Occipital lobe (tissue), 2 donors: ENCODE measurements around the gene PRND. TPM values are rescaled to one million over a fixed set of nuclear protein-coding genes. Genes with fewer than 3 reads are reported as not detected.
"Not testable (repeated sequence)": the region's sequence is repeated elsewhere in the genome, so short reads cannot be mapped to it uniquely, and the experiment has no call there.

Experiments used
- DNase-seq: peaks from one replicate; lab custom pipeline; 2025; lab: John Stamatoyannopoulos, UW
- total RNA-seq: library from RNA; depleted of rRNA; stranded (reverse); fragments of >200 nt; gene quantifications from one replicate; pipeline ENCODE4 v1.2.3, GENCODE V29; 2014

Gene PRND, protein sequence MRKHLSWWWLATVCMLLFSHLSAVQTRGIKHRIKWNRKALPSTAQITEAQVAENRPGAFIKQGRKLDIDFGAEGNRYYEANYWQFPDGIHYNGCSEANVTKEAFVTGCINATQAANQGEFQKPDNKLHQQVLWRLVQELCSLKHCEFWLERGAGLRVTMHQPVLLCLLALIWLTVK
- 1.1 TPM for total RNA-seq

DNA sequence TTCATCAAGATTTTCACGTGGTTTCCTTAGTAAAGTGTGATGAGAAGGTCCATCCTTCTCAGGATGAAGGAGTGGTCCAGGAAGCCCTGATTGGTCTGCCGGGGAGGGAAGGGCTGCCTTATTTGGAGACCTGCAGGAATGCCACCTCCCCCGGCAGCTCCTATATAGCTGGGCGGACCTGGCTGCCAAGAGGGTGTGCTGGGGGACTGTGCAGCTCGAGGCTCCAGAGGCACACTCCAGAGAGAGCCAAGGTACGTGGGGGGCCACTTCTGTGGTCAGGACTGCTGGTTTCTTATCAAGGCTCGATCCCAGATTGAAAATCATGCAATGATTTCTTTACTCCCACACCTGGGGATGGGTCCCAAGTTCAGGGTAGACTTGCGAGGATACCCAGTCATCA lies at the start of gene PRND:
PRND (plus strand) TSS at position 191 of the 400 bp plus-strand sequence. CDS start 2,643 bp downstream, outside the sequence.
- no peak for DNase-seq

DNA sequence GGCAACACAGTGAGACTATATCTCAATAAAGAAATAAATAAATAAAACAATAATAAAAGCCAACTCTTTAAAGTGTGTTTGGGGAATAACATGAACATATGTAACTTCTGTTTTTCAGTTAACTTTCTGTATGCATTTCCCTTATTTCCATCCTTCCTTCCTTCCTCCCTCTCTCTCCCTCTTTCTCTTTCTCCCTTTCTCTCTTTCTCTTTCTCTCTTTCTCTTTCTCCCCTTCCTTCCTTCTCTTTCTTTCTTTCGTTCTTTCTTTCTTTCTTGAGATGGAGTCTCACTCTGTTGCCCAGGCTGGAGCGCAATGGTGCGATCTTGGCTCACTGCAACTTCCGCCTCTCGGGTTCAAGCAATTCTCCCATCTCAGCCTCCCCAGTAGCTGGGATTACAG lies 48.8 kb upstream of the PRND start:
- DNase-seq: no peak

DNA sequence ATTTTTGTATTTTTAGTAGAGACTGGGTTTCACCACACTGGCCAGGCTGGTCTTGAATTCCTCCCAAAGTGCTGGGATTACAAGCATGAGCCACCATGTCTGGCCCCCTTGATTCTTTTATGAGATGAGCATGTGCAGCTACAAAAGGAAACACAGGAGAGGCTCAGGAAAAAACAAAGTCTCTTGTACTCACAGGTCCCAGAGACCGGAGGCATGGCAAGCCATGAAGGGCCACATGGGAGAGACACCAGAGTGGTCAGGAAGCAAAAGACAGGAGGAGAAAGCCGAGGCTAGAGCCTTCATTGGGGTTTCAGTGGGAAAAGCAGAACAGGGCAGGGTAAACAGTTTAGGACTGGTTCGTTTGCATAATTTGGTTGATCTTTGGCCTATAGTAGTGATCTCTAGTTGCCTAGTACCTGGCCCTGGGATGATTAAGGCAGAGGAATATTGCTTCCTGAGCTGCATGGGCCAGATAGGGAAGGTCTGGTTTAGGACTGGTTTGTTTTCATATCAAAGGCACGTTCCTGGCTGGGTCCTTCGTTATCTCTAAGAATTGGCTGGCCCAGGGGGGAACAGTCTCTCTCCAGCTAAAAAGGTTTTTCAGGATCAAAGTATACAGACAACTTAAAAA lies 48.2 kb upstream of the PRND start:
- no peak for DNase-seq

DNA sequence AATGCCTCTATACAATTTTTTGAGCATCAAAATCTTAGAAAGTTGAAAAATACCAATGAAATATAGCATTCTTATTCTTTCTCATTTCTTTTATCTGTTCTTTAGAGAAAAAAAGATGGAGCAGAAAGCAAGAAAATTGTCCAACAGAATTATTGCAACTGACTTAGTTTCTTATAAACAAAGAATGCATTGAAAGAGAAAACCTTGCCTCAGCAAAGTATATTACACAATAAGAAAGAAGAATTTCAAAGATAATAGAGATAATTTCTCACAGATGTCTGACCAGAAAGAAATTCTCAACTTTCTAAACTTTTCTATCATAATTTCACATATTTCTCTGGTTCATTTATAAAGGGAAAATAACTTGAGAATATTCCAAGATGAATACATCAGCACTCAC lies 47.0 kb upstream of the PRND start:
- no peak for DNase-seq

DNA sequence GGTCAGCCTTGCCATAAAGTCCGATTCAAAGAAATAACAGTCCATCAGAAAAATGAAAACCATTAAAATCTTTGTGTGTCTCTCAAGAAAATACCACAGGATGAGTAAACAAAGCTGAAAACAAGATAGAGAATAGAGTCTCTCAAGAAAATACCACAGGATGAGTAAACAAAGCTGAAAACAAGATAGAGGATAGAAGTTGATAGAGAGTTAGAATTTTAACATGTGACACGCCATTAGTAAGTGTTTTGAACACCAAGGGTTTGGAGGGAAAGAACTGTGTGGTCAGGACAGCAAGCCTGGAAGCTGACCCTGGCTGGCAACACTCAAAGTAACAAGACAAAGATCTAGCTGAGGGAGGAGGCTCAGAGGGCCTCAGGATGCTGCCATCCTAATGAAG lies 43.9 kb upstream of the PRND start:
- no peak for DNase-seq

DNA sequence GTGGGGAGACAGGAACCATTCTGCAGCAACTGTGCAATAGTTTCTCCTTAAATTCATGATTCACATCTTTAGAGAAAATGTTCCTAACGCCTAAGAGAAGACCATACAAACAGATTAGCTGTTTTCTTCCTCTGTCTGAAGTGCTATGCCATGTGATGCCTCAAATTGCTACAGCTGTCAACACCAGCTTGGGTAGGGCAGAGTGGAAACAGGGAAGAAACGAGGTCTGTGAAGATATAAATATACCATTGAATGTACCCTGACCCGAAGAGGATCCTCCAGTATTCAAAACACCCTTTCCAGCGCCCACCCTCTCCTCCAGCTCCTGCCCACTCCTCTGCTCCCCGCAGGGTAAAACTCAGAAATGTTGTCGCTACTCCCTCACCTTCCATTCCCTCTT lies 40.3 kb upstream of the PRND start:
- DNase-seq: no peak

DNA sequence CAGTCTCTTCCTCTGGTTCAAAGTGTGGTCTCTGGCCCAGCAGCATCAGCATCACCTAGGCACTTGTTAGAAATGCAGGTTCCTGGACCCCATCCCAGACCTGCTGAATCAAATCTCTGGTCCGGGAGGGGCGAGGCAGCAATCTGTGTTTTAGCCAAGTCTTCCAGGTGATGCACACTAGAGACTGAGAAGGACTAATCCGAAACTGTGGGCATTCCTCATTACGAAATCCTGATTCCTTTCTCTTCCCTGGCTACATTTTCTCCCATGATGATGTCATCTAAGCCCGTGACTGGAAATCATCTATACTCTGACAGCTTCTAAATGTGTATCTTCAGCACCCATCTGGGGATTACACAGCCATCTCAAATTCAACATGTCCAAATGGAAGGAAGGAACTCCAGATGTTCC lies 39.7 kb upstream of the PRND start:
- no peak for DNase-seq

DNA sequence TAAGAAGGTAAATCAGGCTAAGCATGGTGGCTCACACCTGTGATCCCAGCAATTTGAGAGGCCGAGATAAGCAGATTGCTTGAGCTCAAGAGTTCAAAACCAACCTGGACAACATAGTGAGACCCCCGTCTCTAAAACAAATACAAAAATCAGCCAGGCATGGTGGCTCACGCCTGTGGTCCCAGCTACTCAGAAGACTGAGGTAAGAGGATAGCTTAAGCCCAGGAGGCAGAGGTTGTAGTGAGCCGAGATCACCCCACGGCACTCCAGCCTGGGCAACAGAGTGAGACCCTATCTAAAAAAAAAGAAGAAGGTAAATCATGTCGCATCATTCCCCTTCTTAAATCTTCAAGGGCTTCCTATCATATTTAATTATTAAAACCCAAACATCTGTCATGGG lies 39.0 kb upstream of the PRND start:
- no peak for DNase-seq

DNA sequence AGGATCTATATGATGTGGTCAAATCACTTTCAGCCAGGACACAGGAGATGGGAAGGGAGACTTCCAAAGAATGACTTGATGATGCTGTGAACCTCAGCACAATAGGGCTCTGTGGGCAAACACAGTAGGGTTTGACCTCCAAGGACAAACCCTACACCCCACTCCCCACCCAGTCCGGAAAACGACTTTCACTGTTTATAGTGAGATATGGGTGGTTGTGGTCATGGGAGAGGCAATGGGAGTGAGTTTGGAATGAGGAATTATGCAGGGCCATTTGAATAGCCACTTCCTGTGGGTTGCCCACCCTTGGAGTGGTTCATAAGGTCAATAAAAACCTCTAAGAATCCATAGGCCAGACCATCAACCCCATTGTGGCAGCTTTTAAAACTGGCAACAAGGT lies 38.4 kb upstream of the PRND start:
- DNase-seq: no peak

DNA sequence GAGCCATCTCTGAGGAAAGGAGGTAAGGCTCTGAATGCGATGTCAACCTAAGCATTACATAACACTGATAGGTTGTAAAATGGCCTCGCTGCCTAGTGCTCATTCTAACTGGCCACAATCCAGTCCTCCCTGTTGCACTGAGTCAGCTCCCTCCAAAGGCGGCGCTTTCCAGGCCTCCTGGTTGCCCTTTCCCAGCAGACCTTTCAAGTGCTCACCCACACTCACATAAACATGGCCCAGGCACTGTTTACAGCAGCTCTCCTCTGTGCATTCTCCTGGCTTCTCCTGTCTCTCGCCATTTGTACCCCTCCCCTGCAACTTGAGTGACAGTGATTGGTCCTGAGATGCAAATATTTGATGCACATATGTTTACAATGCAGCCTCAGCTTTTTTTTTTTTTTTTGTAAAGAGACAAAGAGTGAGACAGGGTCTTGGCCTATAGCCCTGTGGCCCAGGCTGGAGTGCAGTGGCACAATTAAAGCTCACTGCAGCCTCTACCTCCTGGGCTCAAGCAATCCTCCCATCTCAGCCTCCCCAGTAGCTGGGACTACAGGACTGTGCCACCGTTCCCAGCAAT lies 36.8 kb upstream of the PRND start:
- peak; percentile 28 for DNase-seq

DNA sequence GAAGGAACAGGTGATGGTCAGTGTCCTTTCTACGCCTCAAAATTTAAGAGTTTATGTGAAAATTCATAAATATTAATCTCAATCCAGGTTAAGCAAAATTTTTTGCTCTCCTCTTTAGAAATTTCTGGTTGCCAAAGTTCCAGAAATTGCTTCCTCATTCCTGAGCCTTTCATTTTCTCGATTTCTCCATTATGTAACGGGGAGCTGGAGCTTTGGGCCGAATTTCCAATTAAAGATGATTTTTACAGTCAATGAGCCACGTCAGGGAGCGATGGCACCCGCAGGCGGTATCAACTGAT lies 35.8 kb upstream of the PRND start:
- no peak for DNase-seq

DNA sequence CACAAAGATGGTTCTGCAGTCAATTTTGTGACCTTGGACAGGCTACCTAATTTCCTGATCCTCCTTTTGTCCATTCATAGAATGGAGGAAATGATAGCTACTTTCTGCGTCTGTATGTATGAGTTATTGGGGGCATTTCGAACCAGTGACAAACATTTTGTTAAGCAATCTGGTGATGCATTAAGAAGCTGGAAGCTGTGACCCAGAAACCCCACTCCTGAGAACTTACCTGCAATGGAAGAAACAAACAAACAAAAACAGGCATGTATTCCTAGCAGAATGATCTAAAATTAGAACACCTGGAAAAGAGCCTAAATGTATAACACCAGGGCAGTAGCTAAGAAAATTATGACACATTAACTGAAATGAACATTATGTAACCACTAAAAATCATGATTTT lies 33.4 kb upstream of the PRND start:
- no peak for DNase-seq

DNA sequence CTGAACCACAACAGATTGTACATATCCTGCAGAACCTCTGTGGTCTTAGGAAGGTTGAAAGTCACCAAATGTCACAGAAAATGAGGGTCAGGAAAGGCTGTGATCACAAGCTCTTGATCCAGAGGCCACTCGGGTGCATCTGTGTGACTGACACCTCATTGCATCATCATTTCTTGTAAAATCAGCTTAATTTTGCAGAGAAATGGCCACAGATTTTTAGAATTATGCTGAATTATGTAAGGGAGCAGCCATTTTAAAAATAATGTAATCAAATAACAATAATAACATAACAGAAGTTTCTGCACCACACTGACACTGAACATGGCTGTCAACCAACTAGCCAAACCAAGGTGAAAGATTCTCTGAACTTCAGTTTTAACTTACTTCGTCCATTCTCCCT lies 32.5 kb upstream of the PRND start:
- no peak for DNase-seq

DNA sequence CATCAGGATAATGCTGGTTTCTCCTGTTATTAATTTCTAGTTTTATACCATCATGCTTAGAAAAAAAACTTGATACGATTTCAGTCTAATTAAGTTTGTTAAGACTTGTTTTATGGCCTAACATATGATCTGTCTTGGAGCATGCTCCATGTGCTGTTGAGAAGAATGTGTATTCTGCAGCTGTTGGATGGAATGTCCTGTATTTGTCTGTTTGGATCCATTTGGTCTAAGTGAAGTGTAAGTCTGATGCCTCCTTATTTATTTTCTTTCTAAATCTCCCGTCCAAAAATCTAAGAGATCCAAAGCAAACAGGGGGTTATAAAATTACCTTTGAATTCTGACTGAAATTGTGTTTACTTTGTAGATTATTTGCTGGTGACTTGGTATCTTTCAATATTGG lies 30.0 kb upstream of the PRND start:
- DNase-seq: no peak

DNA sequence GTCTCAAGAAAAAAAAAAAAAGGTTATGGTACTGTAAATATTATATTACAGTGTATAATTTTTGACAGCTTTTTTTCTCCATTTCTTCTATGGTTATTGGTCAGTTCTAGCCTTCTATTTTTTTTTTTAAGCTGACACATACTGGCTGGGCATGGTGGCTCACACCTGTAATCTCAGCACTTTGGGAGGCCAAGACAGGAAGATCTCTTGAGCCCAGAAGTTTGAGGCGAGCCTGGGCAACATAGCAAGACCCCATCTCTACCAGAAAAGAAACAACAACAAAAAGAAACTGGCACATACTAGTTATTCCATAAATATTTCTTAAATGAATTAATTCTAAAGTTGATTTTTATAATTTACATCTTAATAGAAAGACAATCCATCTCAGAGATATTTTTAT lies 27.6 kb upstream of the PRND start:
- no peak for DNase-seq

DNA sequence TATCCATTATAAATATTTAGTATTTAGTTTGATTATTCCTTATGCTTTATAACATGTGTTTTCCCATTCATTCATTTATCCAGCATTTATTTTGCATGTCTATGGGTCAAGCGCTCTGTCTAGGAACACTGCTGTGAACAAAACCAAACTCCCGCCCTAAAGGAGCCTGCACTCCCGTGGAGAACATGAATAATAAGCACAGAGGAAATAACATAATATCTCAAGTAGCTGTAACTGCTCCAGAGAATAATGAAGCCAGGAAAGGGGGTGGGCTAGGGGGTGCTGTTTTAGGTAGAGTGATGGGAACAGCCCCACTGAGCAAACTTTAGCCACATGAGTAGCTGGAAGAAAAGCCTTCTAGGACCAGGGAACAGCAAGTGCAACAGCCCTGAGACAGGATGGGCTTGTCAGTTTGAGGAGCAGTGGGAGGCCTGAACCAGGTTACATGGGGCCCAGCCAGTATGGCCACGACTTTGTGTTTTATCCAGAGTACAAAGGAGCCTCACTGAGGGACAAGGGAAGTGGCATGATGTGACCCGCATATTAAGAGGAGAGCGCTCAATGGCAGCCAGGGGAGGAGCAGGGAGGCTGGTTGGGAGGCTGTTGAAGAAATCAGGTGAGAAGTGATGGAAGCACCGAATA lies 24.4 kb upstream of the PRND start:
- DNase-seq: no peak

DNA sequence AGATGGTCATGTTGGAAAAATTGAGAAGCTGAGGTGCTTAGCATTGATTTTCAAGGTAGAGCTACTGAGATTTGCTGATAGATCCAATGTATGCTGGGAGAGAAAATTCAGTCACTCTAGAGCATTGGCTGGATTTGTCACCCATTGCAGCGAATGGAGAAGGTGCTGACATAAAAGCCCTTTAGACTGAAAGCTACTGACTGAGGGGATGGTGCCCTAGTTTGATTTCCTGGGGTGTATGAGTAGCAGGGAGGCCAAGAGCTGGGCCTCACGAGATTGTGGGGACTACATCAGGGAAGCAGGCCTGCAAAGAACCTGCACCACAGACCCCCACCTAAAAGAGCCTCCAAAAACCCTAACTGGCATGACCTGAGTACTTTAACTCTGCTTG lies 23.9 kb upstream of the PRND start:
- DNase-seq: no peak

DNA sequence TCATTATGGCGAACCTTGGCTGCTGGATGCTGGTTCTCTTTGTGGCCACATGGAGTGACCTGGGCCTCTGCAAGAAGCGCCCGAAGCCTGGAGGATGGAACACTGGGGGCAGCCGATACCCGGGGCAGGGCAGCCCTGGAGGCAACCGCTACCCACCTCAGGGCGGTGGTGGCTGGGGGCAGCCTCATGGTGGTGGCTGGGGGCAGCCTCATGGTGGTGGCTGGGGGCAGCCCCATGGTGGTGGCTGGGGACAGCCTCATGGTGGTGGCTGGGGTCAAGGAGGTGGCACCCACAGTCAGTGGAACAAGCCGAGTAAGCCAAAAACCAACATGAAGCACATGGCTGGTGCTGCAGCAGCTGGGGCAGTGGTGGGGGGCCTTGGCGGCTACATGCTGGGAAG lies 22.5 kb upstream of the PRND start:
- DNase-seq: no peak

DNA sequence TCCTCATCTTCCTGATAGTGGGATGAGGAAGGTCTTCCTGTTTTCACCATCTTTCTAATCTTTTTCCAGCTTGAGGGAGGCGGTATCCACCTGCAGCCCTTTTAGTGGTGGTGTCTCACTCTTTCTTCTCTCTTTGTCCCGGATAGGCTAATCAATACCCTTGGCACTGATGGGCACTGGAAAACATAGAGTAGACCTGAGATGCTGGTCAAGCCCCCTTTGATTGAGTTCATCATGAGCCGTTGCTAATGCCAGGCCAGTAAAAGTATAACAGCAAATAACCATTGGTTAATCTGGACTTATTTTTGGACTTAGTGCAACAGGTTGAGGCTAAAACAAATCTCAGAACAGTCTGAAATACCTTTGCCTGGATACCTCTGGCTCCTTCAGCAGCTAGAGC lies 21.8 kb upstream of the PRND start:
- no peak for DNase-seq

DNA sequence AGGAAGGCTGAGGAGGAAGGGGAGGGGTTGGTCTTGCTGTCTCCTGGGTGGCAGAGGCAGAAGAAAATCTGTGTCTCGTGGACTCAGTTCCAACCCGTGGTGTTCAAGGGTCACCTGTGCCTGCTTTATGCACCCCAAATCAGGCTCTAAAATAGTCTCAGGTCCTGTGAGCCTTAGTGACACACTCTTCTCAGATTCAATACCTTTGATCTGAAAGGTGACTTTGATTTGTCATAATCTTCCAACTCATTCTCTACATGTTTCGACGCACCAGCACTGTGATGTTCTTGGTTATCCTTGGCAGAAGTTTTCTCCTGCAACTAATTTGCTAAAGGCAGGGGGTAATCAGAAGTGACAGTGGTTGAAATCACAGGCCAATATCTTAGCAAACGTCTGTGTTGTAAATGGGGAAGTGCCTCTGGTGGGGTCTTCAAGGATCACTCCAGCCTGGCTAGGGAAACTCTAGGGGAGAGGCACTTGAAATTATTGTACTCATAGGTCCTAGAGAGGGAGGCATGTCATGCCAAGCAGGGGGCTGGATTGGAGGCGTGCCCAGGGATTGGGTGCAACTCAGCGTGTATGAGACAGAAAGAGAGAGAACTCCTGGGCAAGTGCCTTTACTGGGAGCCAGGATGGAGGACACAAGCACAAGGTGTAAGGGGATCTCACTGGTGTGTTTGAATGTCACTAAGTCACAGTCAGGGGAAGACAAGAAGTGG lies 19.0 kb upstream of the PRND start:
- no peak for DNase-seq

DNA sequence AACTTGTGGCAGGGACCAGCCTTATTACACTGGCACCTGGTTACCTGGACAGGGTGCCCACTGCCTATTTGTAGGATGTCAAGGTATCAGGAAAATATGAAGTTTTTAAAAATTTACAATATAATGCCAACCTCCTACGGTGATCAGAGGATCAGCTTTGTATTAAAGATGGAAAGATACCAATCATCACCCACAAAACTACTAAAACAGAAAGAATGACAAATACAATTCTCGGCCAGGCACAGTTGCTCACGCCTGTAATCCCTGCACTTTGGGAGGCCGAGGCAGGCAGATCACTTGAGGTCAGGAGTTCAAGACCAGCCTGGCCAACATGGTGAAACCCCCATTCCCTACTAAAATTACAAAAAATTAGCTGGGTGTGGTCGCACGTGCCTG lies 18.4 kb upstream of the PRND start:
- DNase-seq: no peak

DNA sequence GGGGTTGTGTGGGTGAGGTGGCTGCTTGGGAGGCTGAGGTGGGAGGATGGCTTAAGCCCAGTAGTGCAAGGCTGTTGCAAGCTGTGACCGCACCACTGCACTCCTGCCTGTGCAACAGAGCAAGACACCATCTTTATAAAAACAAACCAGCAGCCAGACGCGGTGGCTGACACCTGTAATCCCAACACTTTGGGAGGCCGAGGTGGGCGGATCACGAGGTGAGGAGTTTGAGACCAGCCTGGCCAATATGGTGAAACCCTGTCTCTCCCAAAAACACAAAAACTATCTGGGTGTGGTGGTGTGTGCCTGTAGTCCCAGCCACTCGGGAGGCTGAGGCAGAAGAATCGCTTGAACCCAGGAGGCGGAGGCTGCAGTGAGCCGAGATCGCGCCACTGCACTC lies 14.8 kb upstream of the PRND start:
- DNase-seq: not testable (repeated sequence)

DNA sequence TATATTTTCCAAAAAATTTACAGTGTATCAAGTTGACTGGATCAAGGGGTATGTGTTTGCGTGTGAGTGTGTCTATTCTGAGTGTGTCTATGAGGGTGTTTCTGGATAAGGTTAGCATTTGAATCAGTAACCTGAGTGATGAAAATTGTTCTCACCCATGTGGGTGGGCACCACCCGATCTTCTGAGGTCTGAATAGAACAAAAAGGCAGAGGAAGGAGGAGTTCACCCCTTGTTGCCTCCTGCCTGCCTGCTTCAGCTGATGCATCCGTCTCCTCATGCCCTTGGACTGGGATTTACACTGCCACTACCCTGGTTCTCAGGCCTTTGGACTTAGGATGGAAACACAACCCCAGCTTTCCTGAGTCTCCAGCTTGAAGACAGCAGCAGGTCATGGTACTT lies 13.7 kb upstream of the PRND start:
- no peak for DNase-seq
